Sigmoid colon (tissue), 7 donors: ENCODE results near the gene GTPBP4. TPM values are rescaled to one million over a fixed set of nuclear protein-coding genes. Genes with fewer than 3 reads are reported as not detected.

Experiments used
- DNase-seq: peaks from one replicate; pipeline ENCODE4 v3.0.0-alpha.2; 2019
- H3K27ac ChIP-seq, 4 donors: fragments of 200-600 bp; sonication (generic); one replicate each; pipeline ENCODE4 v1.5.1; 2016 to 2019; ENCODE audit warnings: mild to moderate bottlenecking in 1 of 4
- H3K27me3 ChIP-seq, 3 donors: fragments of 200-600 bp; sonication (generic); one replicate each; pipeline ENCODE4 v1.5.1; 2019; ENCODE audit warnings: mild to moderate bottlenecking in 1 of 3
- H3K36me3 ChIP-seq, 4 donors: fragments of 200-600 bp; sonication (generic); one replicate each; pipeline ENCODE4 v1.5.1; 2016 to 2019
- H3K4me1 ChIP-seq, 4 donors: fragments of 200-600 bp; sonication (generic); one replicate each; pipeline ENCODE4 v1.5.1; 2017 to 2019
- H3K4me3 ChIP-seq, 4 donors: fragments of 200-600 bp; sonication (generic); one replicate each; pipeline ENCODE4 v1.5.1; 2017 to 2019; ENCODE audit warnings: mild to moderate bottlenecking in 2 of 4, moderate library complexity in 1 of 4
- H3K9me3 ChIP-seq, 4 donors: fragments of 200-600 bp in 3 of 4; sonication (generic) in 3 of 4; one replicate each; pipeline versions ENCODE4 v1.5.1 to v1.6.1; 2013 to 2019
- EP300 ChIP-seq, 4 donors: sonication (generic); formaldehyde crosslinking; IDR thresholded peaks; one replicate each; pipeline ENCODE4 v1.6.1; 2017; ENCODE audit warnings: antibody characterized with exemption in 4 of 4
- POLR2A ChIP-seq, 2 donors: fragments of 450-650 bp; IDR thresholded peaks; one replicate each; pipeline ENCODE4 v1.6.1; 2016; ENCODE audit warnings: antibody characterized with exemption in 2 of 2, mild to moderate bottlenecking in 2 of 2, moderate library complexity in 2 of 2
- POLR2AphosphoS5 ChIP-seq, 4 donors: sonication (generic); formaldehyde crosslinking; IDR thresholded peaks; one replicate each; pipeline ENCODE4 v1.6.1; 2017; ENCODE audit warnings: antibody characterized with exemption in 4 of 4
- WGBS, 2 donors: extraction: QIAGEN DNeasy Blood & Tissue Kit; methylation state at CpG; one replicate each; pipeline ENCODE4 v1.1.7; 2013; 5-methylcytosine and 5-hydroxymethylcytosine counted together
- intact Hi-C: fragments of 100-400 bp; cut with DNase I; formaldehyde crosslinking; loops from one replicate; pipeline ENCODE4 v1.15.1; 2023
- polyA plus RNA-seq, 3 donors: library from polyadenylated mRNA; stranded (reverse); fragments of 200-250 nt; gene quantifications; one replicate each; pipeline ENCODE4 v1.2.3, GENCODE V29; 2013
- total RNA-seq, 4 donors: library from RNA; depleted of rRNA; stranded (reverse); fragments of >200 nt; gene quantifications; one replicate each; pipeline ENCODE4 v1.1.0, GENCODE V29; 2016
- TF ChIP-seq, protein P1 (sequence below), 4 experiments: fragments of 450-650 bp in 3 of 4; fragments of 200-600 bp in 1 of 4; IDR thresholded peaks; one replicate each; pipeline ENCODE4 v1.5.1; 2016 to 2019; ENCODE audit warnings: antibody characterized with exemption in 4 of 4, mild to moderate bottlenecking in 3 of 4, moderate library complexity in 2 of 4
- donor health status: healthy with polysubstance abuse.
- donor health status: Bipolar disorder and iron deficiency.
- donor health status: healthy.

The GTPBP4 gene
- total and polyA plus RNA-seq, 7 donors: 8.1 to 38.7 (median 16.8) TPM

GRCh38 chr10:992871-993270 lies 4.6 kb downstream of the GTPBP4 start:
- intact Hi-C loops: no loop called here
- H3K27ac ChIP-seq: no peak overlapping the region
- H3K36me3 ChIP-seq: peaks cover 14 to 56% (median 30%) of the 10 kb centered on the region in 4 donors
- DNase-seq: no peak
- no peak for TF ChIP-seq POLR2A (IDR thresholded peaks at IDR 0.05)
- TF ChIP-seq EP300 (IDR thresholded peaks at IDR 0.05): no peak
- no peaks in the 10 kb centered on the region for H3K9me3 ChIP-seq
- no peaks in the 10 kb centered on the region for H3K27me3 ChIP-seq
- H3K4me3 ChIP-seq: no peak overlapping the region
- H3K4me1 ChIP-seq: peaks cover 0 to 14% (median 14%) of the 10 kb centered on the region in 4 donors

DNA sequence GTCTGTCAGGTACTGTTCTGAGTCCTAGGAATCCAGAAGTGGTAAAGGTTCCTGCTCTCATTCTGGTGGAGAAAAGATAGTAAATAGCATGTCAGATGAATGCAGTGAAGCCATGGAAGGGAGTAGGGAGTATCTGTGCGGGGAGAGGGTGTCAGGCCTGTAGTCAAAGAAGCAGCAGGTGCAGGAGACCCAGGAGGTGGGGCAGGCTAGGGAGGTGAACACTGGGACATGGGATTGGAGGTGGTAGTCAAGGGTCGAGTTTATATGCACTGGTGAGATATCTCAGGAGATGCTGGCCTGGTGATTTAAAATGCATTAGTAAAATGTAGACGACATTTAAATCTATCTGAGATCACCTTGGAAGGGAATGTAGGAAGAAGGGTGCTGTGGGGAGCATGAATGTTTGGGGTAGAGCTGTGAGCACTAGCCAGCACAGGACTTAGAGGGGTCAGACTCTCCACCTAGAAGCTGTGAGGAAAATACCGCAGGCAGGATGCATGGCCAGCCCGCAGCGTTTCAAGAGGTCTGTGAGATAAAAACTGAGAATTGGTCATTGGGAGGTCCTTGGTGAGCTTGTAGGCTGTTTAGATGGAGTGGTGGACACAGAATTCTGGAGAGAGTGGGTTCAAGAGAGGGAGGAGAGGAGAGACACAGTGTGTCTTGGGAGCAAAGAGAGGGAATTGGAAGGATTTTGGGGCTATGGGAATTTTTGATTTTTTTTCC lies 6.8 kb downstream of the GTPBP4 start:
- DNase-seq: no peak
- H3K36me3 ChIP-seq: peaks cover 26 to 77% (median 41%) of the 10 kb centered on the region in 4 donors
- no peaks in the 10 kb centered on the region for H3K27me3 ChIP-seq
- 94 to 97% methylated on average over 6 of the region's 6 CpGs for WGBS, 2 donors
- no peak overlapping the region for H3K27ac ChIP-seq
- intact Hi-C loops: no loop called here
- peaks cover 0 to 3% (median 1%) of the 10 kb centered on the region in 4 donors for H3K4me1 ChIP-seq
- no peaks in the 10 kb centered on the region for H3K9me3 ChIP-seq
- no peak overlapping the region for H3K4me3 ChIP-seq
- TF ChIP-seq POLR2AphosphoS5 (IDR thresholded peaks at IDR 0.05) (no peak), POLR2A (IDR thresholded peaks at IDR 0.05) (no peak), EP300 (IDR thresholded peaks at IDR 0.05) (no peak)
- TF ChIP-seq, protein P1, sequence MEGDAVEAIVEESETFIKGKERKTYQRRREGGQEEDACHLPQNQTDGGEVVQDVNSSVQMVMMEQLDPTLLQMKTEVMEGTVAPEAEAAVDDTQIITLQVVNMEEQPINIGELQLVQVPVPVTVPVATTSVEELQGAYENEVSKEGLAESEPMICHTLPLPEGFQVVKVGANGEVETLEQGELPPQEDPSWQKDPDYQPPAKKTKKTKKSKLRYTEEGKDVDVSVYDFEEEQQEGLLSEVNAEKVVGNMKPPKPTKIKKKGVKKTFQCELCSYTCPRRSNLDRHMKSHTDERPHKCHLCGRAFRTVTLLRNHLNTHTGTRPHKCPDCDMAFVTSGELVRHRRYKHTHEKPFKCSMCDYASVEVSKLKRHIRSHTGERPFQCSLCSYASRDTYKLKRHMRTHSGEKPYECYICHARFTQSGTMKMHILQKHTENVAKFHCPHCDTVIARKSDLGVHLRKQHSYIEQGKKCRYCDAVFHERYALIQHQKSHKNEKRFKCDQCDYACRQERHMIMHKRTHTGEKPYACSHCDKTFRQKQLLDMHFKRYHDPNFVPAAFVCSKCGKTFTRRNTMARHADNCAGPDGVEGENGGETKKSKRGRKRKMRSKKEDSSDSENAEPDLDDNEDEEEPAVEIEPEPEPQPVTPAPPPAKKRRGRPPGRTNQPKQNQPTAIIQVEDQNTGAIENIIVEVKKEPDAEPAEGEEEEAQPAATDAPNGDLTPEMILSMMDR (IDR thresholded peaks at IDR 0.05): no peak

- H3K9me3 ChIP-seq: no peaks in the 10 kb centered on the region
- H3K4me1 ChIP-seq: no peaks in the 10 kb centered on the region
- peaks cover 28 to 83% (median 43%) of the 10 kb centered on the region in 4 donors for H3K36me3 ChIP-seq
- no peak overlapping the region for H3K4me3 ChIP-seq
- intact Hi-C loops: no loop called here
- H3K27me3 ChIP-seq: no peaks in the 10 kb centered on the region
- WGBS, 2 donors: 95 to 98% methylated on average over 7 of the region's 7 CpGs
- no peak for DNase-seq
- no peak for TF ChIP-seq EP300 (IDR thresholded peaks at IDR 0.05)
- TF ChIP-seq POLR2AphosphoS5 (IDR thresholded peaks at IDR 0.05): no peak
- TF ChIP-seq, protein P1 (IDR thresholded peaks at IDR 0.05): no peak
- TF ChIP-seq POLR2A (IDR thresholded peaks at IDR 0.05): no peak
- no peak overlapping the region for H3K27ac ChIP-seq
These were observed 7.3 kb downstream of the GTPBP4 start for GRCh38 chr10:995559-995926.

DNA sequence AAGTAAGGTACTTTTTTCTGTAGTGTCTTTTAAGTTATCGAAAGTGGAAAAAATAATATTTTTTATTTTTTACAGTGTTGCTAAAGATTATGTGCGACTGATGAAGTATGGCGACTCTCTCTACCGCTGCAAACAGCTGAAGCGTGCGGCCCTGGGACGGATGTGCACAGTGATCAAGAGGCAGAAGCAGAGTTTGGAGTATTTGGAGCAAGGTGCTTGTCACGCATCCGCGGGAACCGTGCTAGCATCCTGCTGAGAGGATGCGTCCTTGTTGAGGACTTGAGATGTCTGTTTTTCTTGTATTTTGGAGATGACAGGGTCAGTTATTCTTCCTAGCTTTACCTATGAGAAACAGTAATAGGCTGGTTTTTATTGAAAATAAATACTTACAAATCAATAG lies 7.8 kb downstream of the GTPBP4 start:
- Histone ChIP-seq H3K4me1 (no peaks in the 10 kb centered on the region), H3K27me3 (no peaks in the 10 kb centered on the region), H3K9me3 (no peaks in the 10 kb centered on the region), H3K36me3 (peaks cover 30 to 88% (median 45%) of the 10 kb centered on the region in 4 donors), H3K27ac (no peak overlapping the region), H3K4me3 (no peak overlapping the region)
- WGBS, 2 donors: 97% methylated on average over 12 of the region's 12 CpGs
- DNase-seq: no peak
- TF ChIP-seq POLR2AphosphoS5 (IDR thresholded peaks at IDR 0.05): no peak
- TF ChIP-seq, protein P1 (IDR thresholded peaks at IDR 0.05): no peak
- no peak for TF ChIP-seq EP300 (IDR thresholded peaks at IDR 0.05)
- no peak for TF ChIP-seq POLR2A (IDR thresholded peaks at IDR 0.05)
- intact Hi-C loops: no loop called here

DNA sequence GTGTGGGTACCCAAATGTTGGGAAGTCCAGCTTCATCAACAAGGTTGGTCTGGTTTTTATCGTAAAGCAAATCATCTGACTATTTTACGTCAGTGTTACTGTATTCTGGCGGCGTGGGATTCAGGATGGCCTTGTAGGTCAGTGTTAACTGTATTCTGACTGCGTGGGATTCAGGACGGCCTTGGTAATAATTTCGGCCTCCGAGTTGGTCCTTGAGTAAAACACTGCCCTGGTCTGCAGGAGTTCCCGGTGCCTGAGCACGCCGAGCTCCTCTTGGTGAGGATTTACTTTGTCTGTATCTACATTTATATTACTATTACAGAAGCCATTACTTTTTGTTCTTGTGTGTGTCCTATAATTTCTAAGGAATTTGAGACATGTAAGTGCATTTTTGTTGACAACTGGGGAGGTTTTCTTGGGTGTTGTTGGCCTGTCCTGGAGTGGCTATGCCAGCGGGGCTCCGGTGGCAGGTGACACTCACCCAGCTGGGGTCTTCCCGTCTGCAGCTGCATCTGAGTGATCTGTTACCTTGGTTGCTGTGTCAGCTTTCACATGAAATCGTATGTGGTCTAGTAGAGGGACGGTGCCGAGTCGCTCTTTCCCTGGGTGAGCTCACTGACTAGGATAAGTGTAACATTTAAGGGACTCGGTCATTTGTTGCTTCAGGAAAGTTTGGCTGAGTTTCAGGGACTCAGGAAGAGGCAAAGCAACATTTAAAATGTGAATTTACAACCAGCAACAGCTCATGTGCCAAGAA lies 9.2 kb downstream of the GTPBP4 start:
- no peak overlapping the region for H3K27ac ChIP-seq
- H3K4me3 ChIP-seq: no peak overlapping the region
- peak; percentile 13 for DNase-seq
- no peaks in the 10 kb centered on the region for H3K4me1 ChIP-seq
- no peaks in the 10 kb centered on the region for H3K9me3 ChIP-seq
- 89 to 91% methylated on average over 19 of the region's 19 CpGs for WGBS, 2 donors
- H3K36me3 ChIP-seq: peaks cover 30 to 100% (median 56%) of the 10 kb centered on the region in 4 donors
- TF ChIP-seq POLR2A (IDR thresholded peaks at IDR 0.05) (no peak), EP300 (IDR thresholded peaks at IDR 0.05) (no peak), POLR2AphosphoS5 (IDR thresholded peaks at IDR 0.05) (no peak)
- TF ChIP-seq, protein P1 (IDR thresholded peaks at IDR 0.05): no peak
- intact Hi-C loops: no loop called here
- H3K27me3 ChIP-seq: no peaks in the 10 kb centered on the region
